ENCODE measurements around the gene DACT3. TPM values are rescaled to one million over a fixed set of nuclear protein-coding genes. Genes with fewer than 3 reads are reported as not detected.

DACT3 gene
- total and polyA plus RNA-seq, 2 experiments from 2014 or later = 0.78 to 2.6 TPM

- TF ChIP-seq CTCF (conservative IDR thresholded peaks at IDR 0.05; ENCODE audit: low read depth in 2 of 2) (no peak), POLR2AphosphoS5 (IDR thresholded peaks at IDR 0.05; ENCODE audit: low read depth) (no peak), EZH2 (IDR thresholded peaks at IDR 0.05; ENCODE audit: low read depth, unreplicated experiment) (no peak), CREB1 (CRISPR knock-in tag; IDR thresholded peaks at IDR 0.05; ENCODE audit: low read depth) (no peak), JUNB (IDR thresholded peaks at IDR 0.05; ENCODE audit: unreplicated experiment) (no peak), REST (IDR thresholded peaks at IDR 0.05; ENCODE audit: unreplicated experiment) (no peak)
These were observed 35.3 kb downstream of the DACT3 start (continued) for GRCh38 chr19:46625731-46626130.

GRCh38 chr19:46624958-46625661 is 35.9 kb downstream of the DACT3 start, which contains the start of gene PTGIR:
PTGIR (minus strand) TSS chr19:46625089; CDS start chr19:46624225, 864 bp downstream.
- Histone ChIP-seq H2AFZ (no peak within 1 kb of the TSS), H3K79me2 (replicated peaks; ENCODE audit: insufficient read depth) (no peaks in the 10 kb centered on the region), H3F3A (replicated peaks; ENCODE audit: low read depth) (no peaks in the 10 kb centered on the region), H3K4me1 (ENCODE audit: insufficient read depth) (no peaks in the 10 kb centered on the region), H3K27ac (ENCODE audit: low read depth) (no peak within 1 kb of the TSS), H3K27me3 (ENCODE audit: insufficient read depth) (no peaks in the 10 kb centered on the region), H3K36me3 (ENCODE audit: insufficient read depth) (no peaks in the 10 kb centered on the region), H4K20me1 (replicated peaks; ENCODE audit: insufficient read depth) (no peaks in the 10 kb centered on the region), H3K9me2 (ENCODE audit: insufficient read depth) (no peaks in the 10 kb centered on the region), H3K4me2 (no peak within 1 kb of the TSS), H3K4me3 (no peak within 1 kb of the TSS)
- ATAC-seq (peak; percentile 43), DNase-seq (ENCODE audit: low spot score) (peak; percentile 40)
- Mint-ChIP-seq H3K27me3 (ENCODE audit: insufficient read depth, low read depth, poor library complexity) (peaks cover 13% of the 10 kb centered on the region), H3K4me3 (no peak within 1 kb of the TSS), H3K4me1 (peaks cover 7% of the 10 kb centered on the region), H3K27ac (no peak within 1 kb of the TSS), H3K9me3 (no peaks in the 10 kb centered on the region), H3K36me3 (ENCODE audit: low read depth) (no peaks in the 10 kb centered on the region; the same call in 2 of the 3 replicates)
- TF ChIP-seq ETS1 (IDR thresholded peaks at IDR 0.05) (no peak), EZH2 (IDR thresholded peaks at IDR 0.05; ENCODE audit: low read depth, unreplicated experiment) (no peak), CREB1 (CRISPR knock-in tag; IDR thresholded peaks at IDR 0.05; ENCODE audit: low read depth) (no peak), NANOG (IDR thresholded peaks at IDR 0.05; ENCODE audit: borderline replicate concordance) (no peak), EZH2phosphoT487 (IDR thresholded peaks at IDR 0.05; ENCODE audit: unreplicated experiment) (no peak), JUNB (IDR thresholded peaks at IDR 0.05; ENCODE audit: unreplicated experiment) (no peak), CTCF (conservative IDR thresholded peaks at IDR 0.05; ENCODE audit: low read depth in 2 of 2) (no peak), POLR2AphosphoS5 (IDR thresholded peaks at IDR 0.05; ENCODE audit: low read depth) (no peak), REST (IDR thresholded peaks at IDR 0.05; ENCODE audit: unreplicated experiment) (no peak)

Data from GM23338 (cell line).